BLaER1 (cell line): ENCODE data around the gene TKFC.

ENCODE experiments used
- H3K27ac ChIP-seq: shearing (Covaris generic); formaldehyde crosslinking; 2 replicates; pipeline ENCODE4 v1.8.1; 2022
- H3K27me3 ChIP-seq: shearing (Covaris generic); formaldehyde crosslinking; 2 replicates; pipeline ENCODE4 v1.8.1; 2022
- H3K36me3 ChIP-seq: shearing (Covaris generic); formaldehyde crosslinking; 2 replicates; pipeline ENCODE4 v1.8.1; 2022
- H3K4me1 ChIP-seq: shearing (Covaris generic); formaldehyde crosslinking; 2 replicates; pipeline ENCODE4 v1.8.1; 2022
- H3K4me2 ChIP-seq: shearing (Covaris generic); formaldehyde crosslinking; 2 replicates; pipeline ENCODE4 v1.8.1; 2022
- H3K4me3 ChIP-seq: shearing (Covaris generic); formaldehyde crosslinking; 2 replicates; pipeline ENCODE4 v1.8.1; 2022
- H3K9ac ChIP-seq: shearing (Covaris generic); formaldehyde crosslinking; 2 replicates; pipeline ENCODE4 v1.8.1; 2022
- H3K9me3 ChIP-seq: shearing (Covaris generic); formaldehyde crosslinking; 2 replicates; pipeline ENCODE4 v1.8.1; 2022
- H4K20me1 ChIP-seq: shearing (Covaris generic); formaldehyde crosslinking; 2 replicates; pipeline ENCODE4 v1.8.1; 2022
- Cebpa-rat ChIP-seq: shearing (Covaris generic); IDR thresholded peaks from 2 replicates; pipeline ENCODE4 v1.8.1; 2022

The TKFC gene

DNA sequence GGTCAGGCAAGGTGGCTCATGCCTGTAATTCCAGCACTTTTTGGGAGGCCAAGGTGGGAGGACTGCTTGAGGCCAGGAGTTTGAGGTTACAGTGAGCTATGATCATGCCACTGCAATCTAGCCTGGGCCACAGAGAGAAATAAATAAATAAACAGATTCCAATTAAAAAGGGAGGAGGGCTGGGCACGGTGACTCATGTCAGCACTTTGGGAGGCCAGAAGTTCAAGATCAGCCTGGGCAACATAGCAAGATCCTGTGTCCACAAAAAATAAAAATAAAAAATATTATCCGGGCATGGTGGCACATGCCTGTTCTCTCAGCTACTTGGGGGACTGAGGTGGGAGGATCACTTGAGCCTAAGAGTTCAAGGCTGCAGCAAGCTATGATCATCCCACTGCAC, 21.2 kb downstream of the TKFC start:
- H4K20me1 ChIP-seq: no peaks in the 10 kb centered on the region
- no peak overlapping the region for H3K4me3 ChIP-seq
- H3K27me3 ChIP-seq: no peaks in the 10 kb centered on the region
- H3K4me1 ChIP-seq: peaks cover 56% of the 10 kb centered on the region
- no peak for TF ChIP-seq Cebpa-rat
- peak overlapping the region; percentile 53; the same call in 1 of the 2 replicates for H3K9ac ChIP-seq
- H3K36me3 ChIP-seq: peaks cover 48% of the 10 kb centered on the region
- peak overlapping the region; percentile 66 for H3K4me2 ChIP-seq
- no peaks in the 10 kb centered on the region for H3K9me3 ChIP-seq
- peak overlapping the region; percentile 53; the same call in 1 of the 2 replicates for H3K27ac ChIP-seq

DNA sequence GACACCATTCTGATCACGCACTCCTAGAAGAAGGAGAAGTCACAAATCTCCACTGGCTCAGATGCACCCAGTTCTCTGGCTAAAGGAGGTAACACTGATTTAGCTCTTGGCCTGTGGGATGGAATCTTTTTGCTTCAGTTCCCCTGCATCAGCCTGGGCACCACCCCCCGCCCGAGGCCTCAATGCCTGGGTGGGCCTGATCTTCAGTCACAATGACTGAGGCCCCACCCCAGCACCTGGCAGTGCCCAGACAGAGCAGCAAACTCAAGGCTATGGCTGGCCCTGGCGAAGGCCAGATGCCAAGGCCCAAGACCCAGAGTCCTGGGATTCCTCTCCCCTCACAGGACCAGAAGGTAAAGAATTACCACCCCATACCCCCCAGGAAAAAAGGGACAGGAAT, 23.7 kb downstream of the TKFC start:
- H3K4me3 ChIP-seq: no peak overlapping the region

GRCh38 chr11:61357233-61357893, 24.3 kb downstream of the TKFC start:
- Histone ChIP-seq H3K9me3 (no peaks in the 10 kb centered on the region), H4K20me1 (no peaks in the 10 kb centered on the region), H3K4me1 (peaks cover 75% of the 10 kb centered on the region), H3K36me3 (peaks cover 19% of the 10 kb centered on the region), H3K27me3 (no peaks in the 10 kb centered on the region), H3K27ac (peak overlapping the region; percentile 84), H3K9ac (peak overlapping the region; percentile 56; the same call in 1 of the 2 replicates), H3K4me2 (peak overlapping the region; percentile 94), H3K4me3 (peak overlapping the region; percentile 43; the same call in 1 of the 2 replicates)
- TF ChIP-seq Cebpa-rat: no peak

More for the DNA sequence above, 23.7 kb downstream of the TKFC start:
- Histone ChIP-seq H3K27ac (peak overlapping the region; percentile 84), H3K9me3 (no peaks in the 10 kb centered on the region), H3K36me3 (peaks cover 25% of the 10 kb centered on the region), H3K4me2 (peak overlapping the region; percentile 94), H3K27me3 (no peaks in the 10 kb centered on the region), H3K9ac (peak overlapping the region; percentile 56), H3K4me1 (peaks cover 75% of the 10 kb centered on the region), H4K20me1 (no peaks in the 10 kb centered on the region)
- TF ChIP-seq Cebpa-rat: no peak

DNA sequence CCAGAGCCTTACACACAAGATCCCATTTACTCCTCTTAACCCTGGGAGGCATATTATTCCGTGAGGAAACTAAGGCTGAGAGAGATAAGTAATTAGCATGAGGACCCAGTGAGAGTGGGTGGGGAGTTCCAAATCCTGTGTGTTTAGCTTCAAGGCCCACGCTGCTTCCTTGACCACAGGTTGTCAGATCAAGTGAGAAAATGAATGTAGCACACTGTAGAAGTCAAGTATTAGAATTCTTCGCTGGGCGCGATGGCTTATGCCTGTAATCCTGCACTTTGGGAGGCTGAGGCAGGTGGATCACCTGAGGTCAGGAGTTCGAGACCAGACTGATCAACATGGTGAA, 24.8 kb downstream of the TKFC start:
- Histone ChIP-seq H3K27me3 (no peaks in the 10 kb centered on the region), H3K4me2 (peak overlapping the region; percentile 94), H3K27ac (peak overlapping the region; percentile 84), H3K9ac (peak overlapping the region; percentile 56; the same call in 1 of the 2 replicates), H3K9me3 (no peaks in the 10 kb centered on the region), H3K36me3 (peaks cover 14% of the 10 kb centered on the region), H3K4me3 (peak overlapping the region; percentile 43; the same call in 1 of the 2 replicates), H3K4me1 (peaks cover 78% of the 10 kb centered on the region), H4K20me1 (no peaks in the 10 kb centered on the region)
- TF ChIP-seq Cebpa-rat: no peak

- H3K4me2 ChIP-seq: peak overlapping the region; percentile 94
- no peak overlapping the region for H3K4me3 ChIP-seq
- peak overlapping the region; percentile 12; the same call in 1 of the 2 replicates for H3K9ac ChIP-seq
- TF ChIP-seq Cebpa-rat: no peak
- H3K27me3 ChIP-seq: no peaks in the 10 kb centered on the region
- H3K36me3 ChIP-seq: peaks cover 9% of the 10 kb centered on the region
- H3K27ac ChIP-seq: peak overlapping the region; percentile 54
- H3K9me3 ChIP-seq: no peaks in the 10 kb centered on the region
- no peaks in the 10 kb centered on the region for H4K20me1 ChIP-seq
- peaks cover 78% of the 10 kb centered on the region for H3K4me1 ChIP-seq
Measured at GRCh38 chr11:61358566-61358965, 25.5 kb downstream of the TKFC start.

- Histone ChIP-seq H3K27me3 (no peaks in the 10 kb centered on the region), H3K4me3 (0 out of 2 replicates have a peak overlapping the region, but pooled peaks have one; percentile 82), H3K9ac (peak overlapping the region; percentile 99; the same call in 1 of the 2 replicates), H3K36me3 (peaks cover 12% of the 10 kb centered on the region), H3K4me2 (peak overlapping the region; percentile 94), H3K4me1 (peaks cover 71% of the 10 kb centered on the region), H4K20me1 (no peaks in the 10 kb centered on the region), H3K27ac (peak overlapping the region; percentile 54), H3K9me3 (no peaks in the 10 kb centered on the region)
- no peak for TF ChIP-seq Cebpa-rat
Measured at GRCh38 chr11:61359516-61359915, 26.5 kb downstream of the TKFC start.

- Histone ChIP-seq H3K4me2 (peak overlapping the region; percentile 94), H3K4me1 (peaks cover 63% of the 10 kb centered on the region), H3K9ac (peak overlapping the region; percentile 99), H3K27me3 (no peaks in the 10 kb centered on the region), H3K36me3 (peaks cover 30% of the 10 kb centered on the region), H3K9me3 (no peaks in the 10 kb centered on the region), H3K4me3 (peak overlapping the region; percentile 82), H4K20me1 (no peaks in the 10 kb centered on the region), H3K27ac (peak overlapping the region; percentile 99)
- TF ChIP-seq Cebpa-rat: no peak
Measured at GRCh38 chr11:61361237-61361740, 28.3 kb downstream of the TKFC start.

DNA sequence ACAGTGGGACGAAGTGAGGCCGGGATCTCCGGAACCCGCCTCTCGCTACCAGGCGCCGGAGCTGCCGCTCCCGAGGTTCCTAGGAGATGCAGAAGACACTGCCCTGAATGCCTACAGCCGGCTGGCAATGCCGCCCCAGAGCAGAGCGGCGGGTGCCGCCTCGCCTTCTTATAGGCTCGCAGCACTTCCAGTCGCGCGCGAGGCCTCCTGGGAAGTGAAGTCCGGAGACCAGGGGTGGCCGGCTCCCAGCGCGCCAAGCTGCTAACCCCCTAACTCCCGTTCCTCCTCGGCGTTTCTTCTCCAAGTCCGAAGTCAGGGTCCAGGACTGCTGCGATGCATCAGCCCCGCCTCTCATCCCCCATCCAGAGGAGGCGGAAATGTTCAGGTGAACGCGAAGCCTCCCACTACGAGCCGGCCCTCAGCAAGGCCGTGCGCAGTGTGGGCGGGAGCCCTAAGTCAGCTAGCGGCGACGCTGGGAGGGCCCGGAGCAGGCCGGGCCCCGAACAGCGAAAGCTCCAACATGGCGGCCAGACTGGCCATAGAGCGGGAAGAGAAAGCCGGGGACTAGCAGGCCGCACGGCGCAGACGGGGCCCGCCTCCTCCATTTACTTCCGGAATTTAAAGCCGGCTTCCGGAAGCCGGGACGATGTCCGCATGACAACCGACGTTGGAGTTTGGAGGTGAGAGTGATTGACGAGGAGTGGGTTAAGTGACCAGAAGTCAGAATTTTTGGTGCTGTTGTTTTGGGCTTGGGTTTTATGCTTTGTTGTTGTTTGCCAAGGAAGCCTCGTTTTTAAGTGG, 28.9 kb downstream of the TKFC start, which contains the start of the genes CYB561A3 and TMEM138:
Gene CYB561A3 (minus strand): TSS at position 142 of the 801 bp plus-strand sequence. CDS start 5,169 bp downstream, outside the sequence.
Gene TMEM138 (plus strand): TSS at position 634 of the 801 bp plus-strand sequence. CDS start 2,017 bp downstream, outside the sequence.
- Histone ChIP-seq H3K27ac (peak within 1 kb of the TSS; percentile 99), H3K27me3 (no peaks in the 10 kb centered on the region), H3K9ac (peak within 1 kb of the TSS; percentile 99), H3K4me1 (peaks cover 56% of the 10 kb centered on the region), H3K9me3 (no peaks in the 10 kb centered on the region), H3K4me3 (peak within 1 kb of the TSS; percentile 82), H4K20me1 (no peaks in the 10 kb centered on the region), H3K4me2 (peak within 1 kb of the TSS; percentile 94), H3K36me3 (peaks cover 36% of the 10 kb centered on the region)
- no peak for TF ChIP-seq Cebpa-rat

DNA sequence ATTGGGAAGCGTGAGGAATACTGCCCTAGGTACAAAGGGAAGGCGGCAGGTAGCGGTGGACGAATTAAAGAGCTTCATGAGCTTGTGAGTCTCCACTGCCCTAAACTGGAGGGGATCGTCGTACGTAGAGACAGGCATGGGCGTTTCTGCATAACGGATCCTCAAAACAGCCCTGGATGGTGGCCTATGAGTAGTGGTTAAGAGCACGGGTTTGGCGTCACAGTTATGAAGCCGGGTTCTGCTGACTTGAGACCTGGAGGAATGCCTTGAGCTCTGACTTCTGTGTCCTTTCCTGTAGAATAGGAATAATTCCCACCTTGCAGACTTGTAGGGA, 29.5 kb downstream of the TKFC start:
- H3K9ac ChIP-seq: peak overlapping the region; percentile 99
- TF ChIP-seq Cebpa-rat: no peak
- peak overlapping the region; percentile 82 for H3K4me3 ChIP-seq
- peak overlapping the region; percentile 94 for H3K4me2 ChIP-seq
- H3K27me3 ChIP-seq: no peaks in the 10 kb centered on the region
- H3K36me3 ChIP-seq: peaks cover 42% of the 10 kb centered on the region
- H3K9me3 ChIP-seq: no peaks in the 10 kb centered on the region
- H4K20me1 ChIP-seq: no peaks in the 10 kb centered on the region
- peaks cover 50% of the 10 kb centered on the region for H3K4me1 ChIP-seq
- H3K27ac ChIP-seq: peak overlapping the region; percentile 99
